ENCODE measurements around the gene TMEM63C.

DNA sequence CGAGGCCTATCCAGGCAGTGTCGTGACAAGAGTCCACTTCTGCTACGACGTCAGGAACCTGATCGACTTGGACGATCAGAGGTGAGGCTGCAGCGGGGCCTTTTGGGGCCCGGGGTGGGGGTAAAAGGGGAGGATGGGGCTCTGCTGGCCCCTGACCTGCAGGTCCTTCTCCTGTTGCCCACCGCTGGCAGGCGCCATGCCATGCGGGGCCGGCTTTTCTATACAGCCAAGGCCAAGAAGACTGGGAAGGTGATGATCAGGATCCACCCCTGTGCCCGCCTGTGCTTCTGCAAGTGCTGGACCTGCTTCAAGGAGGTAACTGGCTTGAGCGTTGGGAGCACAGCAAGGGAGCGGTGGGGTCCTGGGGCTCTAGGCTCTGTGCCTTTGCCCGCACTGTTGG is 57.8 kb downstream of the TMEM63C start:
- TF ChIP-seq, protein P1, sequence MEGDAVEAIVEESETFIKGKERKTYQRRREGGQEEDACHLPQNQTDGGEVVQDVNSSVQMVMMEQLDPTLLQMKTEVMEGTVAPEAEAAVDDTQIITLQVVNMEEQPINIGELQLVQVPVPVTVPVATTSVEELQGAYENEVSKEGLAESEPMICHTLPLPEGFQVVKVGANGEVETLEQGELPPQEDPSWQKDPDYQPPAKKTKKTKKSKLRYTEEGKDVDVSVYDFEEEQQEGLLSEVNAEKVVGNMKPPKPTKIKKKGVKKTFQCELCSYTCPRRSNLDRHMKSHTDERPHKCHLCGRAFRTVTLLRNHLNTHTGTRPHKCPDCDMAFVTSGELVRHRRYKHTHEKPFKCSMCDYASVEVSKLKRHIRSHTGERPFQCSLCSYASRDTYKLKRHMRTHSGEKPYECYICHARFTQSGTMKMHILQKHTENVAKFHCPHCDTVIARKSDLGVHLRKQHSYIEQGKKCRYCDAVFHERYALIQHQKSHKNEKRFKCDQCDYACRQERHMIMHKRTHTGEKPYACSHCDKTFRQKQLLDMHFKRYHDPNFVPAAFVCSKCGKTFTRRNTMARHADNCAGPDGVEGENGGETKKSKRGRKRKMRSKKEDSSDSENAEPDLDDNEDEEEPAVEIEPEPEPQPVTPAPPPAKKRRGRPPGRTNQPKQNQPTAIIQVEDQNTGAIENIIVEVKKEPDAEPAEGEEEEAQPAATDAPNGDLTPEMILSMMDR (conservative IDR thresholded peaks at IDR 0.05): no peak
- TF ChIP-seq ZFX (IDR thresholded peaks at IDR 0.05): no peak
